Mesenchymal stem cell (in vitro differentiated cells and primary cell): ENCODE measurements around the gene NEDD4L.

Source experiments
- DNase-seq: peaks from one replicate; pipeline ENCODE4 v3.0.0-alpha.2; 2013
- H2AFZ ChIP-seq: one replicate; pipeline ENCODE4 v1.6.1; 2013; ENCODE audit warnings: low read depth, mild to moderate bottlenecking, control low read depth, inconsistent platforms, low read length, moderate library complexity
- H2AK5ac ChIP-seq: 2 replicates; pipeline ENCODE4 v1.6.1; 2013; ENCODE audit warnings: low read length, moderate library complexity, mild to moderate bottlenecking, inconsistent platforms; ENCODE audit not compliant: severe bottlenecking
- H2BK120ac ChIP-seq: one replicate; pipeline ENCODE4 v1.6.1; 2013; ENCODE audit warnings: low read depth, mild to moderate bottlenecking, inconsistent platforms, low read length, moderate library complexity
- H2BK12ac ChIP-seq, 2 experiments: one replicate each; pipeline ENCODE4 v1.6.1; 2013; ENCODE audit warnings: inconsistent platforms in 2 of 2, low read length in 2 of 2, mild to moderate bottlenecking in 2 of 2, moderate library complexity in 2 of 2, control low read depth in 1 of 2
- H2BK15ac ChIP-seq: one replicate; pipeline ENCODE4 v1.6.1; 2013; ENCODE audit warnings: mild to moderate bottlenecking, low read depth, inconsistent platforms; ENCODE audit not compliant: poor library complexity, severe bottlenecking
- H2BK5ac ChIP-seq: 2 replicates; pipeline ENCODE4 v1.6.1; 2013; ENCODE audit warnings: low read depth, mild to moderate bottlenecking, low read length, control low read depth, inconsistent platforms; ENCODE audit not compliant: poor library complexity, severe bottlenecking
- H3K14ac ChIP-seq, 2 experiments: one replicate each; pipeline ENCODE4 v1.6.1; 2013; ENCODE audit warnings: inconsistent platforms in 2 of 2, low read length in 2 of 2, control low read depth in 1 of 2, mild to moderate bottlenecking in 1 of 2, moderate library complexity in 1 of 2
- H3K18ac ChIP-seq, 2 experiments: one replicate each; pipeline ENCODE4 v1.6.1; 2013; ENCODE audit warnings: inconsistent platforms in 2 of 2, low read length in 2 of 2, control low read depth in 1 of 2, low read depth in 1 of 2, mild to moderate bottlenecking in 1 of 2
- H3K23ac ChIP-seq, 2 experiments: one replicate each; pipeline ENCODE4 v1.6.1; 2013; ENCODE audit warnings: inconsistent platforms in 2 of 2, low read length in 2 of 2, mild to moderate bottlenecking in 2 of 2, moderate library complexity in 2 of 2, control low read depth in 1 of 2
- H3K27ac ChIP-seq: 2 replicates; pipeline ENCODE4 v1.5.1; 2013; ENCODE audit warnings: mild to moderate bottlenecking, moderate library complexity, low read length, control low read depth, inconsistent platforms; ENCODE audit not compliant: poor library complexity, severe bottlenecking
- H3K27me3 ChIP-seq, 2 experiments: 2 replicates each; pipeline versions ENCODE4 v1.6.1 to v1.7.0; 2013; ENCODE audit warnings: low read length in 2 of 2, mild to moderate bottlenecking in 2 of 2, moderate library complexity in 2 of 2, control low read depth in 1 of 2, inconsistent platforms in 1 of 2; ENCODE audit not compliant: control insufficient read depth in 1 of 2, insufficient read depth in 1 of 2
- H3K36me3 ChIP-seq, 2 experiments: 2 replicates each; pipeline versions ENCODE4 v1.6.1 to v1.7.0; 2013; ENCODE audit warnings: low read length in 2 of 2, control low read depth in 1 of 2, inconsistent platforms in 1 of 2, low read depth in 1 of 2, mild to moderate bottlenecking in 1 of 2; ENCODE audit not compliant: insufficient read depth in 2 of 2, control insufficient read depth in 1 of 2
- H3K4ac ChIP-seq, 2 experiments: one replicate each; pipeline ENCODE4 v1.6.1; 2013; ENCODE audit warnings: inconsistent platforms in 2 of 2, low read length in 2 of 2, mild to moderate bottlenecking in 2 of 2, moderate library complexity in 2 of 2, control low read depth in 1 of 2, low read depth in 1 of 2
- H3K4me1 ChIP-seq: 2 replicates; pipeline ENCODE4 v1.6.1; 2013; ENCODE audit warnings: low read depth, low read length, control low read depth; ENCODE audit not compliant: control insufficient read depth, insufficient read depth
- H3K4me2 ChIP-seq: 2 replicates; pipeline ENCODE4 v1.6.1; 2013; ENCODE audit warnings: low read length, mild to moderate bottlenecking, inconsistent platforms; ENCODE audit not compliant: poor library complexity, severe bottlenecking
- H3K4me3 ChIP-seq, 2 experiments: 2 replicates each; pipeline versions ENCODE4 v1.5.1 to v1.7.0; 2013; ENCODE audit warnings: low read length in 2 of 2, mild to moderate bottlenecking in 2 of 2, control low read depth in 1 of 2, low read depth in 1 of 2; ENCODE audit not compliant: insufficient read depth in 1 of 2
- H3K79me1 ChIP-seq: replicated peaks from 2 replicates; pipeline ENCODE4 v1.6.1; 2013; ENCODE audit warnings: mild to moderate bottlenecking, control low read depth, low read length, inconsistent platforms; ENCODE audit not compliant: poor library complexity, severe bottlenecking
- H3K9ac ChIP-seq: 2 replicates; pipeline ENCODE4 v1.7.0; 2013; ENCODE audit warnings: mild to moderate bottlenecking, low read length, moderate library complexity
- H3K9me3 ChIP-seq: 2 replicates; pipeline ENCODE4 v1.7.0; 2013; ENCODE audit warnings: mild to moderate bottlenecking, low read length; ENCODE audit not compliant: control insufficient read depth
- H4K8ac ChIP-seq: one replicate; pipeline ENCODE4 v1.6.1; 2013; ENCODE audit warnings: inconsistent platforms, mild to moderate bottlenecking, low read length, moderate library complexity
- H4K91ac ChIP-seq: one replicate; pipeline ENCODE4 v1.6.1; 2013; ENCODE audit warnings: mild to moderate bottlenecking, low read length, inconsistent platforms
- WGBS: methylation state at CpG from one replicate; pipeline ENCODE4 v1.1.7; 2013; ENCODE audit warnings: mixed read lengths; 5-methylcytosine and 5-hydroxymethylcytosine counted together

NEDD4L gene

GRCh38 chr18:58023108-58023507, 20.9 kb upstream of the NEDD4L start:
- no peaks in the 10 kb centered on the region for H3K36me3 ChIP-seq
- no peak overlapping the region for H2AK5ac ChIP-seq
- peaks cover 6 to 11% of the 10 kb centered on the region in 2 experiments for H3K27me3 ChIP-seq
- H3K23ac ChIP-seq, result no peak overlapping the region
- DNase-seq, result no peak
- no peak overlapping the region for H4K91ac ChIP-seq
- H3K14ac ChIP-seq, result no peak overlapping the region
- no peak overlapping the region for H2BK5ac ChIP-seq
- H4K8ac ChIP-seq, result no peak overlapping the region
- no peaks in the 10 kb centered on the region for H3K79me1 ChIP-seq
- 100% methylated on average over 1 of the region's 2 CpGs for WGBS
- no peak overlapping the region for H2BK12ac ChIP-seq
- H3K9ac ChIP-seq, result no peak overlapping the region
- no peak overlapping the region for H3K4me3 ChIP-seq
- no peaks in the 10 kb centered on the region for H3K4me1 ChIP-seq
- no peak overlapping the region for H3K18ac ChIP-seq
- no peak overlapping the region for H3K4ac ChIP-seq
- H2BK15ac ChIP-seq, result no peak overlapping the region
- H2AFZ ChIP-seq, result no peak overlapping the region
- H2BK120ac ChIP-seq, result no peak overlapping the region
- H3K4me2 ChIP-seq, result no peak overlapping the region
- H3K9me3 ChIP-seq, result no peaks in the 10 kb centered on the region
- no peak overlapping the region for H3K27ac ChIP-seq

GRCh38 chr18:58024139-58024538, 19.9 kb upstream of the NEDD4L start:
- no peak for DNase-seq
- Histone ChIP-seq H3K4me2 (no peak overlapping the region), H4K91ac (no peak overlapping the region), H2BK15ac (no peak overlapping the region), H3K79me1 (no peaks in the 10 kb centered on the region), H3K9ac (no peak overlapping the region), H2BK12ac (no peak overlapping the region), H3K23ac (no peak overlapping the region), H3K4me3 (no peak overlapping the region), H3K9me3 (no peaks in the 10 kb centered on the region), H3K4me1 (no peaks in the 10 kb centered on the region), H2BK5ac (no peak overlapping the region), H3K4ac (no peak overlapping the region), H3K14ac (no peak overlapping the region), H3K36me3 (no peaks in the 10 kb centered on the region), H3K18ac (no peak overlapping the region), H2AFZ (no peak overlapping the region), H3K27me3 (peaks cover 15 to 22% of the 10 kb centered on the region in 2 experiments), H3K27ac (no peak overlapping the region), H2AK5ac (no peak overlapping the region), H2BK120ac (no peak overlapping the region), H4K8ac (no peak overlapping the region)
- WGBS, result 57% methylated on average over 3 of the region's 3 CpGs

- Histone ChIP-seq H3K4me2 (no peak overlapping the region), H3K27me3 (peaks cover 22 to 32% of the 10 kb centered on the region in 2 experiments), H3K14ac (no peak overlapping the region), H3K9ac (no peak overlapping the region), H3K4ac (no peak overlapping the region), H2AFZ (no peak overlapping the region), H3K4me3 (no peak overlapping the region), H2BK5ac (no peak overlapping the region), H2BK12ac (no peak overlapping the region), H4K8ac (no peak overlapping the region), H2BK120ac (no peak overlapping the region), H2AK5ac (no peak overlapping the region), H4K91ac (no peak overlapping the region), H3K18ac (no peak overlapping the region), H3K27ac (no peak overlapping the region), H2BK15ac (no peak overlapping the region), H3K9me3 (no peaks in the 10 kb centered on the region), H3K23ac (no peak overlapping the region), H3K79me1 (no peaks in the 10 kb centered on the region), H3K4me1 (no peaks in the 10 kb centered on the region), H3K36me3 (no peaks in the 10 kb centered on the region)
- 91% methylated on average over 6 of the region's 7 CpGs for WGBS
- DNase-seq, result no peak
Observed at GRCh38 chr18:58025205-58025604, 18.8 kb upstream of the NEDD4L start.

GRCh38 chr18:58025733-58026132, 18.3 kb upstream of the NEDD4L start:
- H3K9me3 ChIP-seq, result no peaks in the 10 kb centered on the region
- no peak overlapping the region for H2BK15ac ChIP-seq
- H3K36me3 ChIP-seq, result no peaks in the 10 kb centered on the region
- no peak overlapping the region for H2AK5ac ChIP-seq
- 20% methylated on average over 1 of the region's 2 CpGs for WGBS
- H3K79me1 ChIP-seq, result no peaks in the 10 kb centered on the region
- H3K27ac ChIP-seq, result no peak overlapping the region
- no peak overlapping the region for H3K18ac ChIP-seq
- no peak overlapping the region for H3K4ac ChIP-seq
- H3K27me3 ChIP-seq, result peaks cover 25 to 35% of the 10 kb centered on the region in 2 experiments
- no peak overlapping the region for H4K91ac ChIP-seq
- no peak overlapping the region for H3K4me2 ChIP-seq
- H3K14ac ChIP-seq, result no peak overlapping the region
- no peak overlapping the region for H2BK120ac ChIP-seq
- no peak overlapping the region for H2BK12ac ChIP-seq
- H2BK5ac ChIP-seq, result no peak overlapping the region
- no peak overlapping the region for H2AFZ ChIP-seq
- no peak overlapping the region for H3K23ac ChIP-seq
- no peak overlapping the region for H3K9ac ChIP-seq
- peak; percentile 15 for DNase-seq
- no peaks in the 10 kb centered on the region for H3K4me1 ChIP-seq
- no peak overlapping the region for H4K8ac ChIP-seq
- H3K4me3 ChIP-seq, result no peak overlapping the region
